ENCODE measurements around the gene ZNF148.

Gene ZNF148

GRCh38 chr3:125292015-125292414 is 83.1 kb downstream of the ZNF148 start:
- FAIRE-seq (peak; percentile 55), DNase-seq (ENCODE audit: insufficient read length, low spot score) (no peak)

DNA sequence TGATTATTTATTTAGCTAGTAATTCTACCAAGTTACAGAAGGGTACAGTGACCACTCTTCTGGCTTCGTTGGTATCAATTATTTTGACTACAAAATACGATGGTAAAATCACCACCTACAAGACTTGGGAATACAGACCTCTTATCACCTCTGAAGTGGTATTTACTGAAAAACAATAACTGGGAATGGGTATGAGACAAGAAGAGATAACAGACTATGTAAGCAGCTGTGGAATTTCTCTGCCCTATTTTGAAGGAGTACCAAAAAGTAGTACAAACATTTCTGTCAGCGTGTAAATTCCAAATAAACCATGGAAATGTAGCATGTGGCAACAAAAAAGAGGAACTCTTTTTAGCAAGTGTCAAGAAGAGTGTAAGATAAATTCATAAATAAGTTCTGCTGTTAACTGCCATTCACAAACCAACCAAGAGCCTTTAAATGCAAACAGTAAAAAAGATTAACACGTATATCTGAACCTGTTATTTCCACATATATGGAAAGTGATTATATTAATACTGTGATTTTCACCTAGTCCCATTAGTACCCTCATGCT is 85.6 kb downstream of the ZNF148 start:
- no peak for DNase-seq (ENCODE audit: insufficient read length, low spot score)
- FAIRE-seq = no peak

- no peak for DNase-seq (ENCODE audit: insufficient read length, low spot score)
These were observed 87.9 kb downstream of the ZNF148 start for GRCh38 chr3:125287248-125287647.

DNA sequence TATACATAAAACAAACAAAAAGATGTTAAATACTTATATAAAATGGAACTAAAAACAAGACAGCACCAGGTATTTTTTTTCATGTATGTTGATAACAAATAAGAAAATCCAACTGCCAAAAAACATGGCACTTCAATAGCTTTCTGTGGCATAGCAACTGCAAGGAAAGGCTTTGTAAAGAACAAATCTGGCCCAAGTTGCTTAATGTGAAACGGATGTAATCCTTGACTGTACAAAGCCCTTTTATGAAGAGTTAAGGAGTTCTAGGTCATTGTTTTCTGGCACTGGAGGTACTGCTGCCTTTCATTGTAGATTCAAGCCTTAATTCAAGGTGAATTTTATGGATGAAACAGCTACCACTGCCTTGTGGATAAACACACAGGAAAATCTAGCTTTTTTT is 93.7 kb downstream of the ZNF148 start:
- no peak for DNase-seq (ENCODE audit: insufficient read length, low spot score)
- FAIRE-seq = peak; percentile 42

More at GRCh38 chr3:125287248-125287647, 87.9 kb downstream of the ZNF148 start:
- FAIRE-seq = no peak

GRCh38 chr3:125280668-125281361 is 94.3 kb downstream of the ZNF148 start:
- no peak for FAIRE-seq
- DNase-seq (ENCODE audit: insufficient read length, low spot score) = no peak

- FAIRE-seq = peak; percentile 81
These were observed 97.0 kb downstream of the ZNF148 start for GRCh38 chr3:125278155-125278554.

GRCh38 chr3:125271127-125271526 is 104.0 kb downstream of the ZNF148 start:
- DNase-seq (ENCODE audit: insufficient read length, low spot score) (no peak), FAIRE-seq (no peak)

More at GRCh38 chr3:125278155-125278554, 97.0 kb downstream of the ZNF148 start:
- no peak for DNase-seq (ENCODE audit: insufficient read length, low spot score)

GRCh38 chr3:125267460-125267859 is 107.7 kb downstream of the ZNF148 start:
- no peak for FAIRE-seq
- DNase-seq (ENCODE audit: insufficient read length, low spot score) = no peak

DNA sequence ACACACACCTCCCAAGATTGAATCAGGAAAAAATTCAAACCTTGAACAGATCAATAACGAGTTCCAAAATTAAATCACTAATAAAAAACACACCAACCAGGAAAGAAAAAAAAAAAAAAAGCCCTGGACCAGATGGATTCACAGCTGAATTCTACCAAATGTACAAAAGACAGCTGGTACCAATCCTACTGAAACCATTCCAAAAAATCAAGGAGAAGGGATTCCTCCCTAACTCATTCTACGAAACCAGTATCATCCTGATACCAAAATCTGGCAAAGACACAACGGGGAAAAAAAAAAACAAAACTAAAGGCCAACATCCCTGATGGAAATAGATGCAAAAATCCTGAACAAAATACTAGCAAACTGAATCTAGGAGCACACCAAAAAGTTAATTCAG is 108.2 kb downstream of the ZNF148 start:
- FAIRE-seq = no peak
- no peak for DNase-seq (ENCODE audit: insufficient read length, low spot score)

- DNase-seq (ENCODE audit: insufficient read length, low spot score) = no peak
- no peak for FAIRE-seq
These were observed 113.0 kb downstream of the ZNF148 start for GRCh38 chr3:125262161-125262560.

GRCh38 chr3:125261031-125261430 is 114.1 kb downstream of the ZNF148 start:
- no peak for DNase-seq (ENCODE audit: insufficient read length, low spot score)
- no peak for FAIRE-seq

DNA sequence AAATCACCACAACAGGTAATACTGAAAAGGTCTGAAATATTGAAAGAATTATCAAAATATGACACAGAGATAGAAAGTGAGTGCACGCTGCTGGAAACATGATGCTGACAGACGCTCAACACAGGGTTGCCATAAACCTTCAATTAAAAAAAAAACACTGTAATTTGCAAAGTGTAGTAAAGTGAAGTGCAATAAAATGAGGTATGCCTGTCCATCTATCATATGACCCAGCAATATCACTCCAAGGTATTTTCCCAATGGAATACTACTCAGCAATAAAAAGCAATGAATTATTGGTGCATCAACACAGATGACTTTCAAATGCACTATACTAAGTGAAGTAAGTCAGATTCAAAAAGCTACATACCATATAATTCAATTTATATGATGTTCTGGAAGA is 115.0 kb downstream of the ZNF148 start:
- FAIRE-seq (no peak), DNase-seq (ENCODE audit: insufficient read length, low spot score) (no peak)

DNA sequence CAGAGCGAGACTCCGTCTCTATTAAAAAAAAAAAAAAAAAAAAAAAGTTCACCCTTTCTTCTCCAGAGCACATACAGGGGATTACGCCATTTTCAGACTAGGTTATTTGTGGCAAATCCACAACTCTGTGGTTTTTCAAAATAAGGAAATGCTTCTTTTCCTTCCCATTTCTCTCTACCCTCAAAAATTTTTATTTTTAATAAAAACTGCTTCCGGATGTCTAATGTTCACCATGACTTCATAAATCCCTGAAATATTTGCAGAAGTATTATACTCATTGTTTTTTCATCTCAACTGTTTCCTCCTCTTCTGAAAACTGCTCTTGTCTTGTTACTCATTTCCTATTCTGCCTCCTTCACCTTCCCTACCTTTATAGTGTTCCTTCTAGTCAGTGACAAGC is 117.6 kb downstream of the ZNF148 start:
- FAIRE-seq (no peak), DNase-seq (ENCODE audit: insufficient read length, low spot score) (no peak)

- no peak for FAIRE-seq
- no peak for DNase-seq (ENCODE audit: insufficient read length, low spot score)
These were observed 118.5 kb downstream of the ZNF148 start for GRCh38 chr3:125256675-125257074.

GRCh38 chr3:125250973-125251372 is 124.2 kb downstream of the ZNF148 start:
- no peak for DNase-seq (ENCODE audit: insufficient read length, low spot score)
- no peak for FAIRE-seq

- no peak for FAIRE-seq
- no peak for DNase-seq (ENCODE audit: insufficient read length, low spot score)
These were observed 128.9 kb downstream of the ZNF148 start for GRCh38 chr3:125246237-125246636.

- no peak for DNase-seq (ENCODE audit: insufficient read length, low spot score)
- no peak for FAIRE-seq
These were observed 129.6 kb downstream of the ZNF148 start for GRCh38 chr3:125245521-125245920.

GRCh38 chr3:125240496-125240895 is 134.6 kb downstream of the ZNF148 start:
- DNase-seq (ENCODE audit: insufficient read length, low spot score) = no peak
- peak; percentile 40 for FAIRE-seq

GRCh38 chr3:125239266-125239665 is 135.9 kb downstream of the ZNF148 start:
- no peak for FAIRE-seq
- no peak for DNase-seq (ENCODE audit: insufficient read length, low spot score)

- no peak for FAIRE-seq
- DNase-seq (ENCODE audit: insufficient read length, low spot score) = no peak
These were observed 136.4 kb downstream of the ZNF148 start for GRCh38 chr3:125238759-125239158.

DNA sequence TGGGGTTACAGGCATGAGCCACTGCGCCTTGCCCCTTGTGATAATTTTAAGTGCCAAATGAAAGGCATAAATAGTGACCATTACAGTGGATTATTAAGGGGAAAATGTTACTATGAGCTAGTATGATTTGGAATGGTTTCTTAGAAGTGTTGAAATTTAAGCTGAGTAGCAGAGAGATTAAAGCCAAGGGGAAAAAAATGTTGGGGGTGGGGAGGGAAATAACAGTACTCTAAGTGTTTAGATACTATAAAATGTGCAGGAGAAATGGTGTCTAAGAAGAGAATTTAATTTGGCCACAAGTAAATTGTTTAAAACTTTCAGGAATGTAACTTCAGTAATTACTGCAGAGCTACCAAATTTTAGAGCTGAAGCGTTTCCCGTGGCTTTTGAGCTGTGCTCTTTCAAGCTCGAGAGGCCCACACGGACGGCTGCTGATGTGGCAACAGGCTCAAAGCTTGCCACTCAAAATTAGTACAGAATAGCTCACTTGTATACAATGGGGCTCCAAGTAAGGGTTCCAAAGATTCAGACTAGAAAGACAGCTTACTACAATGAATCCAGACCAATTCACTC is 138.7 kb downstream of the ZNF148 start:
- FAIRE-seq (no peak), DNase-seq (ENCODE audit: insufficient read length, low spot score) (no peak)

GRCh38 chr3:125234831-125235230 is 140.3 kb downstream of the ZNF148 start:
- DNase-seq (ENCODE audit: insufficient read length, low spot score) (no peak), FAIRE-seq (no peak)

All from GM19239 (cell line).